H9 (cell line): ENCODE data around the gene NPC1L1. TPM values are rescaled to one million over a fixed set of nuclear protein-coding genes. Genes with fewer than 3 reads are reported as not detected.

Source experiments
- DNase-seq: peaks from one replicate; pipeline ENCODE4 v3.0.0-alpha.2; 2017
- H2AFZ ChIP-seq: one replicate; pipeline ENCODE4 v1.6.1; 2013; ENCODE audit warnings: mild to moderate bottlenecking, low read length, control low read depth, moderate library complexity
- H2AK5ac ChIP-seq: 2 replicates; pipeline ENCODE4 v1.6.1; 2013; ENCODE audit warnings: low read length, control low read depth, mixed read lengths; ENCODE audit not compliant: insufficient read length
- H2BK120ac ChIP-seq: one replicate; pipeline ENCODE4 v1.6.1; 2013; ENCODE audit warnings: low read depth, mild to moderate bottlenecking, low read length, control low read depth, inconsistent platforms; ENCODE audit not compliant: poor library complexity, severe bottlenecking
- H2BK12ac ChIP-seq: 2 replicates; pipeline ENCODE4 v1.6.1; 2013; ENCODE audit warnings: low read length, control low read depth, mixed read lengths, low read depth; ENCODE audit not compliant: insufficient read length
- H2BK15ac ChIP-seq: 2 replicates; pipeline ENCODE4 v1.6.1; 2013; ENCODE audit warnings: low read depth, low read length, control low read depth
- H2BK20ac ChIP-seq: one replicate; pipeline ENCODE4 v1.6.1; 2013; ENCODE audit warnings: low read depth, mild to moderate bottlenecking, low read length, control low read depth, inconsistent platforms; ENCODE audit not compliant: poor library complexity, severe bottlenecking
- H2BK5ac ChIP-seq: 2 replicates; pipeline ENCODE4 v1.6.1; 2013; ENCODE audit warnings: low read length, control low read depth, mixed read lengths; ENCODE audit not compliant: insufficient read length
- H3K14ac ChIP-seq: 2 replicates; pipeline ENCODE4 v1.6.1; 2013; ENCODE audit warnings: low read length, control low read depth; ENCODE audit not compliant: insufficient read depth
- H3K18ac ChIP-seq: 2 replicates; pipeline ENCODE4 v1.6.1; 2013; ENCODE audit warnings: low read depth, mild to moderate bottlenecking, mixed read lengths, low read length, control low read depth; ENCODE audit not compliant: insufficient read length
- H3K23ac ChIP-seq: 2 replicates; pipeline ENCODE4 v1.6.1; 2013; ENCODE audit warnings: low read length, control low read depth, mixed read lengths, low read depth; ENCODE audit not compliant: insufficient read length
- H3K23me2 ChIP-seq: 2 replicates; pipeline ENCODE4 v1.6.1; 2013; ENCODE audit warnings: low read depth, mild to moderate bottlenecking, mixed read lengths, low read length, control low read depth; ENCODE audit not compliant: insufficient read length, poor library complexity, severe bottlenecking
- H3K27ac ChIP-seq: 2 replicates; pipeline ENCODE4 v1.5.1; 2013; ENCODE audit warnings: low read length, control low read depth, mixed read lengths, low read depth; ENCODE audit not compliant: insufficient read length
- H3K27me3 ChIP-seq: 2 replicates; pipeline ENCODE4 v1.6.1; 2013; ENCODE audit warnings: low read length, control low read depth, inconsistent platforms; ENCODE audit not compliant: insufficient read depth
- H3K4ac ChIP-seq: 2 replicates; pipeline ENCODE4 v1.6.1; 2013; ENCODE audit warnings: low read depth, mild to moderate bottlenecking, control low read depth, inconsistent platforms, low read length, moderate library complexity
- H3K4me1 ChIP-seq: 2 replicates; pipeline ENCODE4 v1.6.1; 2013; ENCODE audit warnings: low read length, control low read depth, inconsistent platforms; ENCODE audit not compliant: insufficient read depth
- H3K4me2 ChIP-seq: 2 replicates; pipeline ENCODE4 v1.6.1; 2013; ENCODE audit warnings: low read length, control low read depth, mixed read lengths; ENCODE audit not compliant: insufficient read length, insufficient read depth
- H3K56ac ChIP-seq: 2 replicates; pipeline ENCODE4 v1.6.1; 2013; ENCODE audit warnings: low read depth, mild to moderate bottlenecking, mixed read lengths, low read length, control low read depth; ENCODE audit not compliant: insufficient read length
- H3K79me1 ChIP-seq: 2 replicates; pipeline ENCODE4 v1.6.1; 2013; ENCODE audit warnings: low read depth, mild to moderate bottlenecking, moderate library complexity, low read length, control low read depth, inconsistent platforms; ENCODE audit not compliant: insufficient read depth, poor library complexity, severe bottlenecking
- H3K79me2 ChIP-seq: 2 replicates; pipeline ENCODE4 v1.6.1; 2013; ENCODE audit warnings: low read length, control low read depth, inconsistent platforms; ENCODE audit not compliant: insufficient read depth
- H3K9ac ChIP-seq: 2 replicates; pipeline ENCODE4 v1.6.1; 2013; ENCODE audit warnings: low read length, control low read depth, mixed read lengths; ENCODE audit not compliant: insufficient read length; ENCODE audit errors: extremely low read depth
- H3K9me3 ChIP-seq: one replicate; pipeline ENCODE4 v1.6.1; 2013; ENCODE audit warnings: low read depth, low read length, inconsistent platforms; ENCODE audit not compliant: control insufficient read depth
- H3T11ph ChIP-seq: one replicate; pipeline ENCODE4 v1.6.1; 2013; ENCODE audit warnings: mild to moderate bottlenecking, low read length, control low read depth, inconsistent platforms
- H4K20me1 ChIP-seq: one replicate; pipeline ENCODE4 v1.6.1; 2013; ENCODE audit not compliant: control insufficient read depth, insufficient read length, insufficient read depth
- H4K5ac ChIP-seq: 2 replicates; pipeline ENCODE4 v1.6.1; 2013; ENCODE audit warnings: low read depth, mild to moderate bottlenecking, mixed read lengths, low read length, control low read depth; ENCODE audit not compliant: insufficient read length
- H4K8ac ChIP-seq: replicated peaks from 2 replicates; pipeline ENCODE4 v1.6.1; 2013; ENCODE audit warnings: low read length, control low read depth, mixed read lengths, low read depth; ENCODE audit not compliant: insufficient read length
- H4K91ac ChIP-seq: 2 replicates; pipeline ENCODE4 v1.6.1; 2013; ENCODE audit warnings: low read depth, mild to moderate bottlenecking, moderate library complexity, mixed read lengths, low read length, control low read depth; ENCODE audit not compliant: insufficient read length
- H3K27ac Mint-ChIP-seq, 3 experiments: 2 replicates in 2 of 3; 3 replicates in 1 of 3; pipeline ENCODE4 v1.8.0; 2020 to 2021; ENCODE audit warnings: mixed read lengths in 3 of 3, mild to moderate bottlenecking in 1 of 3, moderate library complexity in 1 of 3
- H3K27me3 Mint-ChIP-seq: 2 replicates; pipeline ENCODE4 v1.8.0; 2021; ENCODE audit warnings: low read depth, mild to moderate bottlenecking, moderate library complexity, mixed read lengths
- H3K36me3 Mint-ChIP-seq, 3 experiments: 2 replicates in 2 of 3; 3 replicates in 1 of 3; pipeline ENCODE4 v1.8.0; 2020 to 2021; ENCODE audit warnings: low read depth in 3 of 3, mixed read lengths in 3 of 3; ENCODE audit not compliant: insufficient read depth in 1 of 3
- H3K4me1 Mint-ChIP-seq, 2 experiments: 2 replicates each; pipeline ENCODE4 v1.8.0; 2020; ENCODE audit warnings: mixed read lengths in 2 of 2
- H3K4me3 Mint-ChIP-seq, 2 experiments: 2 replicates in 1 of 2; 3 replicates in 1 of 2; pipeline ENCODE4 v1.8.0; 2020 to 2021; ENCODE audit warnings: mild to moderate bottlenecking in 2 of 2, mixed read lengths in 2 of 2, moderate library complexity in 1 of 2
- H3K9me3 Mint-ChIP-seq, 2 experiments: 2 replicates in 1 of 2; 3 replicates in 1 of 2; pipeline ENCODE4 v1.8.0; 2020; ENCODE audit warnings: mild to moderate bottlenecking in 2 of 2, mixed read lengths in 2 of 2, moderate library complexity in 1 of 2
- CTCF ChIP-seq: fragments of 200-600 bp; sonication (generic); conservative IDR thresholded peaks from 3 replicates; pipeline ENCODE4 v1.8.0; 2021; ENCODE audit warnings: antibody characterized with exemption, mild to moderate bottlenecking
- WGBS: extraction: QIAGEN DNeasy Blood & Tissue Kit; methylation state at CpG from one replicate; pipeline ENCODE4 v1.1.7; 2013; ENCODE audit warnings: missing lambda C conversion rate, low lambda C conversion rate, mixed read lengths; ENCODE audit not compliant: insufficient read length; ENCODE audit errors: extremely low coverage; 5-methylcytosine and 5-hydroxymethylcytosine counted together
- total RNA-seq: library from RNA; stranded (reverse); gene quantifications from 2 replicates; pipeline ENCODE4 v1.2.1, GENCODE V29; 2021

NPC1L1 gene
- total RNA-seq, 1 experiment from 2014 or later = 0.11 TPM

GRCh38 chr7:44567884-44568283 is 26.8 kb upstream of the NPC1L1 start:
- no peak overlapping the region for H3K14ac ChIP-seq
- no peaks in the 10 kb centered on the region for H3K27me3 ChIP-seq
- peaks cover 72 to 94% (median 81%) of the 10 kb centered on the region in 3 experiments for H3K36me3 Mint-ChIP-seq
- H3K9me3 ChIP-seq = no peaks in the 10 kb centered on the region
- H3K23me2 ChIP-seq = peaks cover 3% of the 10 kb centered on the region
- no peak overlapping the region for H2AK5ac ChIP-seq
- H3K4me1 Mint-ChIP-seq = peaks cover 6 to 7% of the 10 kb centered on the region in 2 experiments; a peak in 3 of 4 replicates
- no peak overlapping the region for H2BK120ac ChIP-seq
- no peak overlapping the region for H3K4me2 ChIP-seq
- H3K18ac ChIP-seq = no peak overlapping the region
- no peak overlapping the region for H2BK20ac ChIP-seq
- no peak overlapping the region for H3K9ac ChIP-seq
- H3K27ac ChIP-seq = no peak overlapping the region
- no peak for TF ChIP-seq CTCF
- H2AFZ ChIP-seq = no peak overlapping the region
- H3K4me1 ChIP-seq = no peaks in the 10 kb centered on the region
- peaks cover 5% of the 10 kb centered on the region; the same call in 1 of the 2 replicates for H3K79me2 ChIP-seq
- no peak overlapping the region for H4K5ac ChIP-seq
- H3K79me1 ChIP-seq = no peaks in the 10 kb centered on the region
- DNase-seq = no peak
- no peak overlapping the region for H3K23ac ChIP-seq
- H3K27ac Mint-ChIP-seq = no peak overlapping the region
- WGBS = no CpG with 5 or more reads among the region's 6 CpGs
- H3K4me3 Mint-ChIP-seq = no peak overlapping the region
- H2BK5ac ChIP-seq = no peak overlapping the region
- H3T11ph ChIP-seq = no peak overlapping the region
- no peaks in the 10 kb centered on the region; the same call in 1 of the 2 replicates for H3K27me3 Mint-ChIP-seq
- no peak overlapping the region for H4K91ac ChIP-seq
- no peak overlapping the region for H2BK15ac ChIP-seq
- H4K20me1 ChIP-seq = no peaks in the 10 kb centered on the region
- H3K4ac ChIP-seq = no peak overlapping the region
- H3K9me3 Mint-ChIP-seq = no peaks in the 10 kb centered on the region; a peak in 1 of 5 replicates
- H4K8ac ChIP-seq = no peak overlapping the region
- H3K56ac ChIP-seq = no peak overlapping the region
- H2BK12ac ChIP-seq = no peak overlapping the region
